Measurements from ENCODE around the gene EXOC2. TPM values are rescaled to one million over a fixed set of nuclear protein-coding genes. Genes with fewer than 3 reads are reported as not detected.

EXOC2 gene
- total and polyA plus RNA-seq, 4 experiments from 2014 or later, result 38.2 to 48.3 (median 46.1) TPM

GRCh38 chr6:439641-440167, 253.2 kb downstream of the EXOC2 start:
- Histone ChIP-seq H3K9me3 (ENCODE audit: control insufficient read depth in 1 of 2, low read length in 2 of 2) (no peaks in the 10 kb centered on the region), H3K36me3 (ENCODE audit: insufficient read depth, low read length) (no peaks in the 10 kb centered on the region), H3K4me1 (ENCODE audit: insufficient read depth, low read length) (peaks cover 11% of the 10 kb centered on the region), H3K4me3 (ENCODE audit: low read length in 2 of 2) (no peak overlapping the region), H3K27ac (ENCODE audit: low read depth, low read length) (no peak overlapping the region), H3K27me3 (ENCODE audit: insufficient read depth, low read length) (no peaks in the 10 kb centered on the region)
- no peak overlapping the region for H3K4me3 Mint-ChIP-seq
- ChIA-PET POLR2A (ENCODE audit: partially characterized antibody) (no interaction called here), CTCF (ENCODE audit: partially characterized antibody) (no interaction called here)
- no peaks in the 10 kb centered on the region for H3K9me3 Mint-ChIP-seq
- H3K27me3 Mint-ChIP-seq, result no peaks in the 10 kb centered on the region
- H3K4me1 Mint-ChIP-seq, result peaks cover 5 to 22% (median 16%) of the 10 kb centered on the region in 4 donors
- no peak overlapping the region for H3K27ac Mint-ChIP-seq
- H3K36me3 Mint-ChIP-seq, result no peaks in the 10 kb centered on the region
- DNase-seq, result no peak
- intact Hi-C loops (cut with micrococcal nuclease), result no loop called here

GRCh38 chr6:438634-439170, 254.2 kb downstream of the EXOC2 start:
- ChIA-PET POLR2A (ENCODE audit: partially characterized antibody) (interaction anchor here (0.6 kb wide), 1 partner anchor 173 kb away, joined by 3 read pairs; no protein-coding TSS in a partner anchor), CTCF (ENCODE audit: partially characterized antibody) (interaction anchor here (0.6 kb wide), 1 partner anchor 152 kb away, joined by 3 read pairs; no protein-coding TSS in a partner anchor)
- Histone ChIP-seq H3K36me3 (ENCODE audit: insufficient read depth, low read length) (no peaks in the 10 kb centered on the region), H3K9me3 (ENCODE audit: control insufficient read depth in 1 of 2, low read length in 2 of 2) (no peaks in the 10 kb centered on the region), H3K4me1 (ENCODE audit: insufficient read depth, low read length) (peaks cover under 1% of the 10 kb centered on the region), H3K4me3 (ENCODE audit: low read length in 2 of 2) (no peak overlapping the region), H3K27ac (ENCODE audit: low read depth, low read length) (no peak overlapping the region), H3K27me3 (ENCODE audit: insufficient read depth, low read length) (no peaks in the 10 kb centered on the region)
- no peaks in the 10 kb centered on the region for H3K36me3 Mint-ChIP-seq
- peaks cover 4 to 15% (median 11%) of the 10 kb centered on the region in 4 donors for H3K4me1 Mint-ChIP-seq
- intact Hi-C loops (cut with micrococcal nuclease), result no loop called here
- no peak overlapping the region for H3K27ac Mint-ChIP-seq
- no peaks in the 10 kb centered on the region for H3K27me3 Mint-ChIP-seq
- H3K4me3 Mint-ChIP-seq, result no peak overlapping the region
- DNase-seq, result no peak
- H3K9me3 Mint-ChIP-seq, result no peaks in the 10 kb centered on the region

GRCh38 chr6:437037-437392, 255.9 kb downstream of the EXOC2 start:
- Histone ChIP-seq H3K27ac (ENCODE audit: low read depth, low read length) (no peak overlapping the region), H3K9me3 (ENCODE audit: control insufficient read depth in 1 of 2, low read length in 2 of 2) (no peaks in the 10 kb centered on the region), H3K4me3 (ENCODE audit: low read length in 2 of 2) (no peak overlapping the region), H3K36me3 (ENCODE audit: insufficient read depth, low read length) (no peaks in the 10 kb centered on the region), H3K4me1 (ENCODE audit: insufficient read depth, low read length) (peaks cover 4% of the 10 kb centered on the region), H3K27me3 (ENCODE audit: insufficient read depth, low read length) (no peaks in the 10 kb centered on the region)
- CTCF ChIA-PET (ENCODE audit: partially characterized antibody), result no interaction called here
- Mint-ChIP-seq H3K9me3 (no peaks in the 10 kb centered on the region), H3K36me3 (no peaks in the 10 kb centered on the region), H3K27ac (no peak overlapping the region), H3K27me3 (no peaks in the 10 kb centered on the region), H3K4me1 (peaks cover 6 to 18% (median 13%) of the 10 kb centered on the region in 4 donors), H3K4me3 (no peak overlapping the region)
- intact Hi-C loops (cut with micrococcal nuclease), result no loop called here
- no peak for DNase-seq
- POLR2A ChIA-PET (ENCODE audit: partially characterized antibody), result no interaction called here

GRCh38 chr6:436308-437036, 256.5 kb downstream of the EXOC2 start:
- no peaks in the 10 kb centered on the region for H3K27me3 Mint-ChIP-seq
- H3K4me3 ChIP-seq (ENCODE audit: low read length in 2 of 2), result no peak overlapping the region
- H3K27ac Mint-ChIP-seq, result peak overlapping the region in 1 of 7 donors; percentile 62
- peaks cover 9% of the 10 kb centered on the region for H3K4me1 ChIP-seq (ENCODE audit: insufficient read depth, low read length)
- H3K27ac ChIP-seq (ENCODE audit: low read depth, low read length), result no peak overlapping the region
- H3K4me3 Mint-ChIP-seq, result no peak overlapping the region
- no peaks in the 10 kb centered on the region for H3K27me3 ChIP-seq (ENCODE audit: insufficient read depth, low read length)
- ChIA-PET CTCF (ENCODE audit: partially characterized antibody) (no interaction called here), POLR2A (ENCODE audit: partially characterized antibody) (no interaction called here)
- H3K9me3 ChIP-seq (ENCODE audit: control insufficient read depth in 1 of 2, low read length in 2 of 2), result no peaks in the 10 kb centered on the region
- peaks cover 8 to 24% (median 18%) of the 10 kb centered on the region in 4 donors for H3K4me1 Mint-ChIP-seq
- no peaks in the 10 kb centered on the region for H3K9me3 Mint-ChIP-seq
- no peaks in the 10 kb centered on the region for H3K36me3 Mint-ChIP-seq
- H3K36me3 ChIP-seq (ENCODE audit: insufficient read depth, low read length), result no peaks in the 10 kb centered on the region
- intact Hi-C loops (cut with micrococcal nuclease), result no loop called here
- no peak for DNase-seq

DNA sequence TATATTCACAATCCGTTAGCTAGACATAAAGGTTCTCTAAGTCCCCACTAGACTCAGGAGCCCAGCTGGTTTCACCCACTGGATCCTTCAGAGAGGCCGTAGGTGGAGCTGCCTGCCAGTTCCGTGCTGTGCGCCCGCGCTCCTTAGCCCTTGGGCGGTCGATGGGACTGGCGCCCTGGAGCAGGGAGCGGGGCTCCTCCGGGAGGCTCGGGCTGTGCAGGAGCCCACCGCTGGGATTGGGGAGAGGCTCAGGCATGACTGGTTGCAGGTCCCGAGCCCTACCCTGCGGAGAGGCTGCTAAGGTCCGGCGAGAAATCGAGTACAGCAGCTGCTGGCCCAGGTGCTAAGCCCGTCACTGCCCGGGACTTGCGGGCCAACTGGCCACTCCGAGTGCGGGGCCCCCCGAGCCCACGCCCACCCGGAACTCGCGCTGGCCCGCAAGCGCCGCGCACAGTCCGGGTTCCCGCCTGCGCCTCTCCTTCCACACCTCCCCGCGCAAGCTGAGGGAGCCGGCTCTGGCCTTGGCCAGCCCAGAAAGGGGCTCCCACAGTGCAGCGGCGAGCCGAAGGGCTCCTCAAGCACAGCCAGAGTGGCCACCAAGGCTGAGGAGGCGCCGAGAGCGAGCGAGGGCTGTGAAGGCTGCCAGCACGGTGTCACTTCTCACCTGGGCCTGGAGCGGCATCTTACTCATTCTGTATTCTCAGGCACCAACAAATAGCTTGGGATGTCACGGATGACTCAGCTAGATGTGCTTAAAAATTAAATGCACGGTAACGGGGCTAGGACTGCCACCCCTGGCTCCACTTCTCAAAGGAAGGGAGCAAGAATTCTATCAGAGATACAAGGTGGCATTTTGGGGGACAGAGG, 257.3 kb downstream of the EXOC2 start:
- Histone ChIP-seq H3K9me3 (ENCODE audit: control insufficient read depth in 1 of 2, low read length in 2 of 2) (no peaks in the 10 kb centered on the region), H3K4me3 (ENCODE audit: low read length in 2 of 2) (no peak overlapping the region), H3K27me3 (ENCODE audit: insufficient read depth, low read length) (no peaks in the 10 kb centered on the region), H3K4me1 (ENCODE audit: insufficient read depth, low read length) (peaks cover 9% of the 10 kb centered on the region), H3K36me3 (ENCODE audit: insufficient read depth, low read length) (no peaks in the 10 kb centered on the region), H3K27ac (ENCODE audit: low read depth, low read length) (no peak overlapping the region)
- ChIA-PET CTCF (ENCODE audit: partially characterized antibody) (interaction anchor here (1.4 kb wide), 1 partner anchor 9 kb away, joined by 7 read pairs; no protein-coding TSS in a partner anchor), POLR2A (ENCODE audit: partially characterized antibody) (no interaction called here)
- no peak overlapping the region for H3K4me3 Mint-ChIP-seq
- no peaks in the 10 kb centered on the region for H3K36me3 Mint-ChIP-seq
- intact Hi-C loops (cut with micrococcal nuclease), result no loop called here
- DNase-seq, result no peak
- H3K9me3 Mint-ChIP-seq, result no peaks in the 10 kb centered on the region
- peak overlapping the region in 1 of 7 donors; percentile 62 for H3K27ac Mint-ChIP-seq
- H3K4me1 Mint-ChIP-seq, result peaks cover 10 to 32% (median 20%) of the 10 kb centered on the region in 4 donors
- no peaks in the 10 kb centered on the region for H3K27me3 Mint-ChIP-seq

Other genes starting within 250 kb of the EXOC2 start
- 1 to 10 TPM in 1 of 2 experiments, under 1 TPM in 1; 0.78 to 2.6 TPM for gene HUS1B, start 36.0 kb downstream of the EXOC2 start, total RNA-seq
- 1 to 10 TPM; 1.7 to 2.3 TPM for gene HUS1B, start 36.0 kb downstream of the EXOC2 start, polyA plus RNA-seq

All from CD4-positive, alpha-beta memory T cell (primary cell).